Germinal center (tissue), 1 donor: ENCODE results near the gene PACRG.

ENCODE experiments used
- DNase-seq: peaks from one replicate; pipeline ENCODE4 v3.0.0; 2012; ENCODE audit warnings: mixed read lengths, low spot score

The PACRG gene

GRCh38 chr6:163352011-163352685 is 624.4 kb downstream of the PACRG start:
- no peak for DNase-seq

DNA sequence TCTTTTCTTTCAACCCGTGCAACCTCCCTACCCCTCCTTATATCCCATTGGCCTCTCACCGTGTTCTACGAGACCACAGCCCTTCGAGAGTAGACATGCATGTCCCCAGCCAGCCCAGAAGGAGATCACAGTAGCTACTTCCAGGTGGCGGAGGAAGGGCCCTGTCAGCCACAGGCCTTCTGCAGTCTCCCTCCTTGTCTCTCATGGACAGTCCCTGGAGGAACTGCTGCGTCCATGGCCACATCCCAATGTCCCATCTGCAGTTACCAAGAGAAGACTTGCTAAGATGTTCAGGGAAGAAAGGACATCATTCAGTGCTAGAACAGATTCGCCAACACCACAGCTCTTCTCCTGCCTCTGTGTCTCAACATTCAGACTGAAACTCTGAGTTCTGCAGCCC is 625.2 kb downstream of the PACRG start:
- no peak for DNase-seq

- no peak for DNase-seq
These were observed 626.3 kb downstream of the PACRG start for GRCh38 chr6:163354085-163354484.

- peak; percentile 45 for DNase-seq
These were observed 627.1 kb downstream of the PACRG start for GRCh38 chr6:163354761-163355425.

GRCh38 chr6:163355426-163355991 is 627.7 kb downstream of the PACRG start:
- peak; percentile 8 for DNase-seq

DNA sequence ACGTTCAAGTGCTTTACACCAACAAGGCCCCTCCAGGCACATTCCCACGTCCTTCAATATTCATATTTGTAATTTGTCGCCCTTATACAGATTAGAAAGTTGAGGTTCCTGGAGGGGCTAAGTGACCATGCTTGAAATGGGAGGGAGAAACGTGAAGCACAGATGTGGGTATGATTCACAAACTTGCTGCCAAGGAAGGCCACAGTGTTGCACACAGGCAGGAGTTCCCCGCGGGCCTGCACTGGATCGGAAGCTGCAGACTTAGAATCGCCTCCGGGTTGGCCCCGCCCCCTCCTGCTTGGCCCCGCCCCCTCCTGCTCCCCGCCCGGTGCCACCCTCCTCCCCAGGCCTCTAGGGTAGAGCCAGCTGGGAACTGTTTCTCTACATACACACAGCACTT is 628.5 kb downstream of the PACRG start:
- DNase-seq = peak; percentile 17

DNA sequence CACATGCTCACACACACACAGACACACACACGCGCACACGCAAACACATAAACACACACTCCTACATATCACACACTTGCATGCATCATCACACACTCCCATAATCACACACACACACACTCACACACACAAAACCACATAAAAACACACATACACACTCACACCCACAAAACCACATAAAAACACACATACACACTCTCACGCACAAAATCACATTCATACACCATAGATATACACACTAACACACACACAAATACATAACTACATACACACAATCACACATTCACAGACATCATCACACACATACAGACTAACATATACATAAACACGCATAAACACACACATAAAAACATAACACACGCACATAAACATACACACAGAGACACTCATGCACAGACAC is 629.0 kb downstream of the PACRG start:
- no peak for DNase-seq

DNA sequence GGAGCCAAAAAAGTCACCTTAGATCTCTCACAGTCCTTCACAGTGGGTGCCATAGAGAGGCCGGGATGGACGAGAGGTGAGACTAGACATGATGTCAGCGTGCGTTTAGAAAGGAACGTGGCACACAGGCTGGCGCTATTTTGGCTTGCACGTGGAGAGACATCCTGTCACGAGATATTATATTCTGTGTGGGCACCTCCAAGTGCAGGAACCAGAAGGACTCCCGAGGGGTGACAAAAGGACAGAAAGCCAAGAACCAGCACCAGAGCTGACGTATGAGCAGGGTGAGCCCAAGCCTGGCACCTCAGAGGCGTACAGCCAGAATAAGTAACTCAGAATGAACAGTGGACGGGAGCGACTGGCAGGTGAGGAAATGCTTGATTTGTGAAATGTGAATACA is 636.9 kb downstream of the PACRG start:
- no peak for DNase-seq
